GM18951 (cell line): ENCODE data around the gene HSBP1L1.

Source experiments
- POLR2A ChIP-seq: IDR thresholded peaks from 4 replicates; pipeline ENCODE4 v1.6.1; 2011; ENCODE audit warnings: mild to moderate bottlenecking; ENCODE audit not compliant: insufficient read length, insufficient read depth; ENCODE audit errors: extremely low read depth
- in situ Hi-C: fragments of 300-500 bp; cut with MboI; formaldehyde crosslinking; loops from one replicate; pipeline ENCODE4 v1.12.0; 2022; ENCODE audit warnings: low sequenced_read_pairs, mixed read lengths, inconsistent platforms; ENCODE audit not compliant: unreplicated experiment

The HSBP1L1 gene

DNA sequence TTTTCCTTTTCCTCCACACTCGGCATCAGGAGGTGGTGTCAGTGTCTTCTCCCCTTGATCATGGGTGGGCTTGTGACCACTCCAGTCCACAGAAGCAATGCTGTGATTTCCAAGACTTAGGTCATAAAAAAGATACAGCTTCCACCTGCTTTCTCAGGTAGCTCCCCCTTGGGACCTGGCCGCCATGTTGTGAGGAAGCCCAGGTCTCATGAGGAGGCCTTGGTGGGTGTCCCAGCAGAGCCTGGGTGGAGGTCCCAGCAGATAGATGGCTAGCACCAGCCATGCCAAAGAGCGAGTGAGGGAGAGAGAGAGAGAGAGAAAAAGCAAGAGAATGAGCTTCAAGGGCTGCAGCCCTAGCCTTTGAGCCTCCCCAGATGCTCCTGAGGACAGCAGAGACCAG, 28.9 kb upstream of the HSBP1L1 start:
- no peak for TF ChIP-seq POLR2A
- in situ Hi-C loops: no loop called here

DNA sequence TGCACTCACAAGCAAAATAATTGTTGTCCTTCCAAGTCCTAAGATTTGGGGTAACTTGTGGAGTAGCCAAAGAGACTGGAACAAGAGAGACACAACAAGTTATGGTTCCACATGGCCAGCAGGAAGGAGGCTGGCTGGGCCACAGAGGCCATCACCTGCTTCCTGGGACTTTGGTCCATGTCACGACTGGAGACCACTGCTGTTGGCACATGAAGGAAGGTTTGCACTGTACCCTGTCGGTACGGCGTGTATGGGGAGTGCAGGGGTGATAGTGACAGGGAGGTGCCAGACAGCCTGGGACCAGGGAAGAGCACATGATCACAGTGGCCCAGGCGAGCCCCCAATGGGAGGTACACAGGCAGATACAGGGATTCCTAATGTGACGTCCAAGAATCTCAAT, 28.5 kb upstream of the HSBP1L1 start:
- TF ChIP-seq POLR2A: no peak
- in situ Hi-C loops: no loop called here

DNA sequence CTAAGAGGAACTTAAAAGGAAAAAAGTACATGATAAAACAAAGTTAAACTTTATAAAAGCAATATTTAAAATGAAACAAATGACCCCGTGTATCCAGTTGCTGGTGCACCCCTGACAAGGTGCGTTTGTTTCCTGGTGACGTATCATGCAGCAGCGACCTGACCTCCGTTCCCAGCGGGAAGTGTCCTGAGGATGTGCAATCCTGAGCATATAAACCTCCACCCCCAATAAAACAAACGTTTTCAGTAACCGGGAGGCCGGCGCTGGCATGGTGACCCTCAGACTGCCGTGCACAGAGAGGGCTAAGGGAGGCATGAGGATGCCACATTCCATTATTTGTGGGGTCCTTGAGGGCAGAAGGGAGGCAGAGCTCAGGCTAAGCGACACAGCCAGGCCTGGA, 27.8 kb upstream of the HSBP1L1 start:
- no peak for TF ChIP-seq POLR2A
- in situ Hi-C loops: no loop called here

DNA sequence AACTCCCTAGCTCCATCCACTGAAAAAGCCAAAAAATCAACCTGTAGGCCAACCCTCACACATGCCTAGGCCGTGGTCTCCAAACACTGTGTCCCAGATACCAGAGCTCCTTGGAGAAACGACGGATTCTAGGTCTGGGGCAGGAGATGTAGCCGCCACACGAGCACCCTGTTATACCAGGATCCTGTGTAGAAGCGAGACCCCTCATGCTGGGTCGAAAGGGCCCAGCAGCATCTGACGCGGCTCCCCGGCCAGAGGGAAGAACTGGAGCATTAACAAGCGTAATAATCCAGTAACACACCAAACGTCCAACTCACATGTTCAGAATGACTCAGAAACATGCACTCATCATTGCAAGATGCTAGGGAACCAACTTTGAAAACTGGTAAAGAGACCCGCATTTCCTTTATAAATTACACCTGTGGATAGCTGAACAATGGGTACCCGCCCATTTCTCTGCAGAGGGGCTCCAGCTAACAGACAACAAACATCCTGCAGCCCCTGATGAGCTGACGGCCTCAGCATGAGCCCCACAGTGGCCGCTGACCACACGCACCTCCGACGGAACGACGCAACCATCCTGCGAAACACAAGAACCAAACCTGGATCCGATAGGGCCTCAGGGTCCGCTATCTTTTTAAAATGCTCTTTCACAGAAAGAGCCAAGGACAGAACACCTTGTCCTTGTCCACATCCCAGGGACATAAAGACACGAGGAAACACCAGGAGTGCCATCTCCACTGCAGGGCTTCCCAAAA, 27.2 kb upstream of the HSBP1L1 start:
- in situ Hi-C loops: no loop called here
- TF ChIP-seq POLR2A: no peak

DNA sequence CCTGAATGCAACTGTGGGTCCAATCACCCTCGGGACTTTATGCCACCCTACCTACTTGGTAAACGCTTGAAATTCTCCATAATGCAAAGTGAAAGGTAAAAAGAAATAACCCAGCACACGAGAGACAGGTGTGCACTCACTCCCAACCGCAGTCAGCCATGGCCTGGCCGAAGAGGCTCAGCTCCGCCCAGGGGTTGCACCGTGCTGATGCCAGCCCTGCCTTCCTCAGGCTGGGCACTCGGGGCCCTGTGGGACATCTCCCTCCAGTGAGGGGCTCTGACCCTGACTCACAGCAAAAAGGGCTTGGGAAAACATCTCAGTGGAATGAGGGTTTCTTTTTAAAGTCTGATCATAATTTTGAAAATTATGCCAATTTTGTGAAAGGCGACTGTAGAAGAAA, 26.2 kb upstream of the HSBP1L1 start:
- in situ Hi-C loops: no loop called here
- no peak for TF ChIP-seq POLR2A

DNA sequence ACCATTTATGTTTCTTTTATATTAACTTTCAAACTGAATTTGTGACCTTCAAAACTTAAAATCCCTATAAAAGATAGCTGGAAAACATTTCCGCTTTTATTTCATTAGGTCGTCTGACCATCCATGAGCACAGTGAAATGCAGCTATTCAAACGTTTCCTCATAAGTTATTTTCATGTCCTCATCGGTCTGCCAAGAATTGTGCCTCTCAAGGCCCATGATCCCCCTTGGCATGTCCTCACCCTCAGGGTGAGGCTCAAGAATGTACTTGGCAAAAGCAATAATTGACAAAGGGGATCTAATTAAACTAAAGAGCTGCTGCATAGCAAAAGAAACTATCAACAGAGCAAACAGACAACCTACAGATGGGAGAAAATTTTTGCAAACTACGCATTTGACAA, 25.3 kb upstream of the HSBP1L1 start:
- no peak for TF ChIP-seq POLR2A
- in situ Hi-C loops: no loop called here

DNA sequence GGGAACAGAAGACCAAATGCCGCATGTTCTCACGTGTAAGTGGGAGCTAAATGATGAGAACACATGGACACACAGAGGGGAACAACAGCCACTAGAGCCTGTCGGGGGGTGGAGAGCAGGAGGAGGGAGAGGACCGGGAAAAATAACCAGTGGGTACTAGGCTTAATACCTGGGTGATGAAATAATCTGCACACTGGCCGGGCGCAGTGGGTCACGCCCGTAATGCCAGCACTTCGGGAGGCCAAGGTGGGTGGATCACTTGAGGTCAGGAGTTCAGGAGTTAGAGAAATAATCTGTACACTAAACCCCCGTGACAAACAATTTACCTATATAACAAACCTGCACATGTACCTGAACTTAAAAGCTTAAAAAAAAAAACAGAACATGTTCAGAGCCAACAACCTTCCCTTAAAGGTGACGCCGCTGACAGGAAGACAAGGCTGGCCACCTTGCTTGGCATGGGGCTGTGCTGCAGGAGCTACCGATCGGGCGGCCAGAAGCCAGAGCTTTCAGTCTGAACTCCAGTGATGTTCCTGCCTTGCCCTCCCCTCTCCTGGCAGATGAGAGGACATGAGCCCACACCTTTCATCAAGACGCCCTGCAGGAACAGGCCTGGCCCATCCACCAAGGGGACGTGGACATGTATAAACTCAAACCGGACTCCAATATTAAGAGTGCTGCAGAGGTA, 24.2 kb upstream of the HSBP1L1 start:
- no peak for TF ChIP-seq POLR2A
- in situ Hi-C loops: no loop called here

DNA sequence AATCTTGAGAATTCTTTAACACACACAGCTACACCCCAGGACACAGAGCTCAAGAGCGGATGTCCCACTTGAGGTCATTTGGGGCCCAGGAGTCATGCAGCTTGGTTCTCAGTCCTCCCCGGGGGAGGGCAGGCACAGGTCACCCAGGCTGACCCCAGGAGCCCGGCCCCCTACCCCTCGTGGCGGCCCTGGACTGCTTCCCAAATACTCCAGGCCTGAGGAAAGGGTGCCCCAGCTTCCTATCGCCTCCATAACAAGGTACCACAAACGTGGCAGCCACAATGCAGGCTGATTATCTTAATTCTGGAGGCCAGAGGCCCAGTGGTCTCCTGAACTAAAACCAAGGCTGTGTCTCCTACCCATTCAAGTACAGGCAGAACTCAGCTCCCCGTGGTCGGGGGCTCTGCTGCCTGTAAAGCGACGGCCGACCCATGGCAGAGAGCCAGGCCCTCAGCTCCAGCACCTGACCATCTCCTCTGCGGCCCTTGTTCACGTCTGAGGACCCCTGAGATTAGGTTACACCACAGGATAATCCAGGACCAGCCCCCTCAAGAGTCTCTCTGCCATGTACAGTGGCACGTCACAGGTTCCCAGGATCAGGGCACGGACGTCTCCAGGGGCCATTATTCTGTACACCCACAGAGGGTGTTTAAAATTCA, 23.5 kb upstream of the HSBP1L1 start:
- in situ Hi-C loops: no loop called here
- TF ChIP-seq POLR2A: no peak

DNA sequence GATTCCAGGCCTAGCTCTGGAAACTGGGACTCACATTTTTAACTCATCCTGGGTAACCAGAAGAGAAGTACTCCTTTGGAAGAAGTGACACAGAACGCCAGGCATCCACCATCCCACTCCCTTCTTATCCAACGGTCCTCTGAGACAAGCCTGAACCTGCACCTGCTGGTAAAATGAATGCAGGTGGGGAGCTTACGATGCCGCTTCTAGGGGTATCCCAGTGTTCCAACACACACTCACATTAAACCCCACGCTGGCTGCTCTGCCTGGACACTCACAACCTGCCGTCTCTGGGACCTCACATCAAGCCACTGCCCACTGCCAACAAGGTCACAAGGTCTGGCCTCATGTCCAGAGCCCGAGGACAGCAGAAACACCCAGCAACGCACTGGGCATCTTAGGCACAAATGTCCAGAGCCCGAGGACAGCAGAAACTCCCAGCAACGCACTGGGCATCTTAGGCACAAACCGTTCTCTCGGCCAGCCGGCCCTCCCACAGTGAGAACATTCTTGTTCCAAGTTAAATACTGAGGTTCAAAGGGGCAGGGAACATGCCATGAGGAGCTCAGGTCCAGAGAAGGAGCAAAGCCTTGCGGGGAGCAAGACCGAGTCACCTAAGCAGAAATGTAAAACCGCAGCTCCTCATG, 22.8 kb upstream of the HSBP1L1 start:
- in situ Hi-C loops: no loop called here
- TF ChIP-seq POLR2A: no peak

DNA sequence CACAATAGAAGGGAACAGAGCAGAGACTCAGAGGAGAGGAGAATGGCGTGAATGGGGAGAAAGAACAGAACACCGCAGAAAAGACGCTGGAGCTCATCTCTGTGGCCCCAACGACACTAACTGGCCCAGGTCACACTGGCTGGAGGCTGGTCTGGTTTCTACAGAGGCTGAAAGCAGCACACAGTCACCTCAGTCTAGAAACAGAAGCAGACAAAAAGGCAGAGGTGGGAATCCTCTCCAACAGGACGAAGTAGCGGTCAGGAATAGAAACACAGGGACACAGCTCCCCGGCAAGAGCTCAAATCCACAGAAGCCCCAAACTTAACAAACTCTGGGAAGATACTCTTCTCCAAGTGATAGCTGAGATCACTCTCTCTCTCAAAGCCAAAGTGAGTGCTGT, 22.2 kb upstream of the HSBP1L1 start:
- TF ChIP-seq POLR2A: no peak
- in situ Hi-C loops: no loop called here

DNA sequence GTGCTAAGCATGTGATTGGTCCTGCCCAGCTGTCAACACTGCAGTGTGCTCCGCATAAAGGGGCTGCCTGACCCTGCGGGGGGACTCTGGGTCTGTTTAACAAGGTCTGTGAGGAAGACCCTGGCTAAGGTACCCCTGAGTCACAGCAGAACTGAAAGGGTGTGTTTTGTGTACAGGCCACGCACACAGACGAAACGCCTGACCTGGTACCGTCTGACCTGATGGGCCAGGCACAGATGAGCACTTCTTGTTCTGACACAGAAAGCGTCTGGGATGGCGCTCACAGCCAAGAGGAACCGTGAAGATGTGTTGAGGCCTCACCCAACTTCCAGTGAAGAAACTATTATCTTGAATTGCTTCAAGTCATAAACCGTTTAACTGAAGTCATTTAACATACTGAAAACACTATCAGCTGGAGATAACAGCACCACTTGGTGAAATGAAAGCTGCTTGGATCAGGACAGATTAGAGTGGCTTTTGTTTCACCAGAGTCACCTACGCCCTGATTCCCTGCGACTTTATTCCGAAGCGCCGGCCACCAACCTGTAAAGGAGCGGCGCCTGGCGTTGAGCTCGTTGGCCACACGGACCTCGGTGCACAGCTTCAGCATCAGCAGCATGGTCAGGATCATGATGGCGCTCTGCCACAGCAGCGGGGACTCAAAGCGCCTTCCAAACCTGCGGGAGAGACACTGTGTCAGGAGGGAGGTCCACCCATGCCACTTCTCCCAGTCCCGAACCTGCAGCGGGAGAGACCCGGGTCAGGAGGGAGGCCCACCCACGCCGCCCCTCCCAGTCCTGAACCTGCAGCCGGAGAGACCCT, 21.4 kb upstream of the HSBP1L1 start:
- in situ Hi-C loops: no loop called here
- no peak for TF ChIP-seq POLR2A

DNA sequence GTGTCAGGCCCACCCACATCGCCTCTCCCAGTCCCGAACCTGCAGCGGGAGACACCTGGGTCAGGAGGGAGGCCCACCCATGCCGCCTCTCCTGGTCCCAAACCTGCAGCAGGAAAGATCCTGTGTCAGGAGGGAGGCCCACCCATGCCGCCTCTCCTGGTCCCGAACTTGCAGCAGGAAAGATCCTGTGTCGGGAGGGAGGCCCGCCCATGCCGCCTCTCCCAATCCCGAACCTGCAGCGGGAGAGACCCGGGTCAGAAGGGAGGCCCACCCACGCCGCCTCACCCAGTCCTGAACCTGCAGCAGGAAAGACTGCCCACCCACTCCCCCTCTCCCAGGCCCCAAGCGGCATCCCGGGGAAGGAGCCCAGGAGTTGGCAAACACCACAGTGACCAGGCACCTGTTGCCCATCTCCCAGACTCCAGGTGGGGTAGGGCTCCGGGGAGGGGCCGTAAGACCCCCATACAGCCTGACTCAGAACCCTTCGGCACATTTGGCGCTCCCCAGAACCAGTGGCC, 20.8 kb upstream of the HSBP1L1 start:
- in situ Hi-C loops: no loop called here
- TF ChIP-seq POLR2A: no peak
